ENCODE results near the gene SSR1.

SSR1 gene

GRCh38 chr6:7257521-7258230 lies 55.3 kb downstream of the SSR1 start:
- DNase-seq (ENCODE audit: low spot score): no peak

GRCh38 chr6:7256785-7257184 lies 56.2 kb downstream of the SSR1 start:
- no peak for DNase-seq (ENCODE audit: low spot score)

GRCh38 chr6:7255918-7256317 lies 57.1 kb downstream of the SSR1 start:
- DNase-seq (ENCODE audit: low spot score): no peak

GRCh38 chr6:7254980-7255835 lies 57.8 kb downstream of the SSR1 start:
- DNase-seq (ENCODE audit: low spot score): no peak

GRCh38 chr6:7252390-7252789 lies 60.6 kb downstream of the SSR1 start:
- no peak for DNase-seq (ENCODE audit: low spot score)

- no peak for DNase-seq (ENCODE audit: low spot score)
These were observed 61.2 kb downstream of the SSR1 start for GRCh38 chr6:7251646-7252260.

GRCh38 chr6:7250812-7251211 lies 62.2 kb downstream of the SSR1 start:
- DNase-seq (ENCODE audit: low spot score): no peak

GRCh38 chr6:7249946-7250643 lies 62.9 kb downstream of the SSR1 start:
- DNase-seq (ENCODE audit: low spot score): no peak

GRCh38 chr6:7249391-7249790 lies 63.6 kb downstream of the SSR1 start:
- no peak for DNase-seq (ENCODE audit: low spot score)

GRCh38 chr6:7247828-7248227 lies 65.2 kb downstream of the SSR1 start:
- DNase-seq (ENCODE audit: low spot score): no peak

GRCh38 chr6:7247179-7247456 lies 65.9 kb downstream of the SSR1 start:
- no peak for DNase-seq (ENCODE audit: low spot score)

- no peak for DNase-seq (ENCODE audit: low spot score)
These were observed 66.4 kb downstream of the SSR1 start for GRCh38 chr6:7246401-7247178.

- no peak for DNase-seq (ENCODE audit: low spot score)
These were observed 67.2 kb downstream of the SSR1 start for GRCh38 chr6:7245668-7246393.

- DNase-seq (ENCODE audit: low spot score): peak; percentile 73
These were observed 69.6 kb downstream of the SSR1 start for GRCh38 chr6:7243179-7243981.

GRCh38 chr6:7242835-7243178 lies 70.2 kb downstream of the SSR1 start:
- no peak for DNase-seq (ENCODE audit: low spot score)

- no peak for DNase-seq (ENCODE audit: low spot score)
These were observed 71.0 kb downstream of the SSR1 start for GRCh38 chr6:7241709-7242645.

- DNase-seq (ENCODE audit: low spot score): no peak
These were observed 71.8 kb downstream of the SSR1 start for GRCh38 chr6:7241160-7241559.

GRCh38 chr6:7240351-7240750 lies 72.6 kb downstream of the SSR1 start:
- no peak for DNase-seq (ENCODE audit: low spot score)

GRCh38 chr6:7239590-7239948 lies 73.4 kb downstream of the SSR1 start:
- no peak for DNase-seq (ENCODE audit: low spot score)
